Stomach smooth muscle (tissue), 2 donors: Measurements from ENCODE around the gene SRRT.
"Not testable (repeated sequence)": the region's sequence is repeated elsewhere in the genome, so short reads cannot be mapped to it uniquely, and the experiment has no call there.

Experiments used
- H3K27ac ChIP-seq: one replicate; pipeline ENCODE4 v1.7.0; 2013; ENCODE audit warnings: mild to moderate bottlenecking, low read length, inconsistent platforms
- H3K27me3 ChIP-seq, 2 donors: one replicate each; pipeline ENCODE4 v1.7.0; 2013; ENCODE audit warnings: low read length in 2 of 2; ENCODE audit not compliant: insufficient read depth in 2 of 2, control insufficient read depth in 1 of 2
- H3K36me3 ChIP-seq, 2 donors: one replicate each; pipeline ENCODE4 v1.7.0; 2013; ENCODE audit warnings: low read length in 2 of 2; ENCODE audit not compliant: control insufficient read depth in 2 of 2, insufficient read depth in 2 of 2
- H3K4me1 ChIP-seq: one replicate; pipeline ENCODE4 v1.7.0; 2013; ENCODE audit warnings: low read length; ENCODE audit not compliant: control insufficient read depth, insufficient read depth
- H3K4me3 ChIP-seq, 2 donors: one replicate each; pipeline ENCODE4 v1.7.0; 2013; ENCODE audit warnings: low read length in 2 of 2
- H3K9ac ChIP-seq, 2 donors: one replicate each; pipeline ENCODE4 v1.7.0; 2013; ENCODE audit warnings: low read length in 2 of 2, mild to moderate bottlenecking in 1 of 2
- H3K9me3 ChIP-seq, 2 donors: one replicate each; pipeline ENCODE4 v1.7.0; 2013; ENCODE audit warnings: low read length in 2 of 2; ENCODE audit not compliant: control insufficient read depth in 2 of 2
- donor health status: healthy.
- donor health status: Pancreatic carcinoma.

SRRT gene

GRCh38 chr7:100896732-100897608 is 22.1 kb downstream of the SRRT start:
- Histone ChIP-seq H3K36me3 (no peaks in the 10 kb centered on the region), H3K27me3 (peaks cover 20 to 41% of the 10 kb centered on the region in 2 donors), H3K9ac (no peak overlapping the region), H3K9me3 (no peaks in the 10 kb centered on the region), H3K4me1 (peaks cover 25% of the 10 kb centered on the region), H3K4me3 (peak overlapping the region in 1 of 2 donors; percentile 55), H3K27ac (no peak overlapping the region)

DNA sequence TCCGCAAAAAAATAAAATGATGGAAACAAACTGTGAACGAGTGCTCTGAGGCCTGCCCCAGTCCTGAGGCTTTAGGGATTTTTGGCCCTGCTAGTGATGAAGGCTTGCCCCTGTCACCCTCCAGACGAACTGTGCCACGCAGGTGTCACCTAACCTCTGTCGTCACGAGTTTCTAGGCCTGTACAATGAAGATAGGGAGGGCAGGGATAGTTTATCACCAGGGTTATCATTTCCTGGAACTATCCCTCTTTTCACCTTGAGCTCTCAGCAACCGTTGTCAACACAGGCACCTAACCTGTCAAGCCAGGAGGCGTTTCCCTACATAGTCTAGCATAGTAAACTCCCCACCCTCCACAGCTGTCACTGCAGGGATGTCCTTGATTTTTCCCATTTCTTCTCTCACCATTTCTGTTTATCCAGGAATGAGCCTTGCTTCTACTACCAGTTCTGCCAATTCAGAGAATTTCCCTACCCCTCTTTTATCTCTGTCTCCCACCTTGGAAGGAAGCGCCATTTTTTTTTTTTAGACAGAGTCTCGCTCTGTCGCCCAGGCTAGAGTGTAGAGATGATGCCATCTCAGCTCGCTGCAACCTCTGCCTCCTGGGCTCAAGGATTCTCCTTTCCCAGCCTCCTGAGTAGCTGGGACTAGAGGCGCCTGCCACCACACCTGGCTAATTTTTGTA is 23.0 kb downstream of the SRRT start:
- Histone ChIP-seq H3K27ac (no peak overlapping the region), H3K27me3 (peaks cover 21 to 44% of the 10 kb centered on the region in 2 donors), H3K4me3 (no peak overlapping the region), H3K9ac (no peak overlapping the region), H3K36me3 (no peaks in the 10 kb centered on the region), H3K9me3 (no peaks in the 10 kb centered on the region), H3K4me1 (peaks cover 25% of the 10 kb centered on the region)

GRCh38 chr7:100899432-100899831 is 24.5 kb downstream of the SRRT start:
- Histone ChIP-seq H3K27me3 (peaks cover 21 to 44% of the 10 kb centered on the region in 2 donors), H3K9ac (no peak overlapping the region), H3K9me3 (no peaks in the 10 kb centered on the region), H3K27ac (no peak overlapping the region), H3K36me3 (no peaks in the 10 kb centered on the region), H3K4me1 (peaks cover 24% of the 10 kb centered on the region), H3K4me3 (no peak overlapping the region)

GRCh38 chr7:100900978-100901377 is 26.1 kb downstream of the SRRT start:
- Histone ChIP-seq H3K4me1 (peaks cover 11% of the 10 kb centered on the region), H3K27me3 (peaks cover 20 to 34% of the 10 kb centered on the region in 2 donors), H3K9me3 (no peaks in the 10 kb centered on the region), H3K9ac (no peak overlapping the region), H3K36me3 (no peaks in the 10 kb centered on the region), H3K27ac (no peak overlapping the region), H3K4me3 (no peak overlapping the region)

- Histone ChIP-seq H3K27ac (no peak overlapping the region), H3K27me3 (peaks cover 14 to 26% of the 10 kb centered on the region in 2 donors), H3K36me3 (no peaks in the 10 kb centered on the region), H3K9me3 (no peaks in the 10 kb centered on the region), H3K4me3 (no peak overlapping the region), H3K9ac (no peak overlapping the region), H3K4me1 (peaks cover 3% of the 10 kb centered on the region)
These were observed 27.0 kb downstream of the SRRT start for GRCh38 chr7:100901921-100902332.

- H3K9me3 ChIP-seq, result no peaks in the 10 kb centered on the region
- no peak overlapping the region for H3K9ac ChIP-seq
- H3K4me3 ChIP-seq, result no peak overlapping the region
- H3K36me3 ChIP-seq, result no peaks in the 10 kb centered on the region
- peaks cover 9 to 19% of the 10 kb centered on the region in 2 donors for H3K27me3 ChIP-seq
- no peaks in the 10 kb centered on the region for H3K4me1 ChIP-seq
- H3K27ac ChIP-seq, result no peak overlapping the region
These were observed 27.7 kb downstream of the SRRT start for GRCh38 chr7:100902638-100903037.

GRCh38 chr7:100908512-100908911 is 33.6 kb downstream of the SRRT start:
- no peaks in the 10 kb centered on the region for H3K36me3 ChIP-seq
- H3K9me3 ChIP-seq, result no peaks in the 10 kb centered on the region
- H3K27me3 ChIP-seq, result peaks cover 0 to 5% of the 10 kb centered on the region in 2 donors
- H3K9ac ChIP-seq, result no peak overlapping the region
- H3K27ac ChIP-seq, result no peak overlapping the region
- no peaks in the 10 kb centered on the region for H3K4me1 ChIP-seq
- no peak overlapping the region for H3K4me3 ChIP-seq

GRCh38 chr7:100910443-100910842 is 35.5 kb downstream of the SRRT start:
- H3K9me3 ChIP-seq, H3K36me3 ChIP-seq, H3K27ac ChIP-seq, H3K4me3 ChIP-seq, H3K4me1 ChIP-seq, H3K27me3 ChIP-seq, H3K9ac ChIP-seq: not testable (repeated sequence)

GRCh38 chr7:100911484-100911883 is 36.6 kb downstream of the SRRT start:
- H3K27ac ChIP-seq, result no peak overlapping the region
- no peak overlapping the region for H3K9ac ChIP-seq
- no peaks in the 10 kb centered on the region for H3K9me3 ChIP-seq
- peaks cover 0 to 5% of the 10 kb centered on the region in 2 donors for H3K27me3 ChIP-seq
- no peak overlapping the region for H3K4me3 ChIP-seq
- no peaks in the 10 kb centered on the region for H3K4me1 ChIP-seq
- H3K36me3 ChIP-seq, result no peaks in the 10 kb centered on the region

DNA sequence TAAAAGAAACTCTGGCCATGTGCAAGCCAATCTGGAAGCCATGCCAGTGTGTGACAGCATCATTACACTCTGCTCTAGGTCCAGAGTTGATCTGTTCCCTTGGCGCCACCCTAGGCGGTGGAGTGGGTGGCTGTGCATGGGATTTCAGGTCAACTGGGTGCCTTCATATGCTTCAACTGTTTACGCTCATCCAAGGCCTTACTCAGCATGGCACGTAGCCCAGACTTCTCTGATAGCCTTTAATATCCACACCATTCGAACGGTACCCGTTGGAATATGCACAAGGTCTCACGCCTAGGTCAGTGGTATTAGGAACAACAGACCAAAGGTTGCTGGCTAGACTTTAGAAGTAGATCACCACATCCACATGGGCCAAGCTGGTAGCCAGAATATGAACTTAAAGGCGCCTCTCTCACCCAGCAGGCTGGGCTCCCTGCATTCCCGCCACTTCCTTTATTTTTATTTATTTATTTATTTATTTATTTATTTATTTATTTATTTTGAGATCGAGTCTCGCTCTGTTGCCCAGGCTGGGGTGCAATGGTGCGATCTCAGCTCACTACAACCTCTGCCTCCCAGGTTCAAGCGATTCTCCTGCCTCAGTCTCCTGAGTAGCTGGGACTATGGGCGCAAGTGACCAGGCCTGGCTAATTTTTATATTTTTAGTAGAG is 39.4 kb downstream of the SRRT start:
- no peaks in the 10 kb centered on the region for H3K9me3 ChIP-seq
- no peaks in the 10 kb centered on the region for H3K36me3 ChIP-seq
- peaks cover 0 to 3% of the 10 kb centered on the region in 2 donors for H3K27me3 ChIP-seq
- no peak overlapping the region for H3K4me3 ChIP-seq
- H3K9ac ChIP-seq, result no peak overlapping the region
- H3K27ac ChIP-seq, result no peak overlapping the region
- H3K4me1 ChIP-seq, result no peaks in the 10 kb centered on the region
